GM12878 (cell line): ENCODE measurements around the gene FAM83G.

Experiments
- BACH1 ChIP-seq: fragments of 450-650 bp; IDR thresholded peaks from 2 replicates; pipeline ENCODE4 v1.6.1; 2017; ENCODE audit warnings: mild to moderate bottlenecking, borderline replicate concordance
- CHD2 ChIP-seq: IDR thresholded peaks from 2 replicates; pipeline ENCODE4 v1.6.1; 2011; ENCODE audit warnings: low read depth, low read length, improper control_type of control experiment, borderline replicate concordance
- DPF2 ChIP-seq: fragments of 450-650 bp; IDR thresholded peaks from 2 replicates; pipeline ENCODE4 v1.6.1; 2017; ENCODE audit warnings: mild to moderate bottlenecking
- EP300 ChIP-seq, 2 experiments: fragments of 150-350 bp in 1 of 2; IDR thresholded peaks; 2 replicates each; pipeline ENCODE4 v1.6.1; 2011 to 2012; ENCODE audit warnings: low read depth in 2 of 2, low read length in 2 of 2, borderline replicate concordance in 1 of 2, improper control_type of control experiment in 1 of 2, inconsistent platforms in 1 of 2; ENCODE audit not compliant: control insufficient read depth in 1 of 2
- FOS ChIP-seq: IDR thresholded peaks from 3 replicates; pipeline ENCODE4 v1.6.1; 2011; ENCODE audit warnings: borderline replicate concordance; ENCODE audit not compliant: insufficient read length; ENCODE audit errors: extremely low read depth
- MYC ChIP-seq: IDR thresholded peaks from 2 replicates; pipeline ENCODE4 v1.6.1; 2011; ENCODE audit warnings: mild to moderate bottlenecking, low read length, moderate library complexity, inconsistent platforms; ENCODE audit not compliant: insufficient read depth, insufficient replicate concordance, insufficient read length, severe bottlenecking
- NFYB ChIP-seq: IDR thresholded peaks from 2 replicates; pipeline ENCODE4 v1.6.1; 2011; ENCODE audit warnings: low read depth, mild to moderate bottlenecking, low read length, improper control_type of control experiment, moderate library complexity; ENCODE audit not compliant: insufficient read depth
- POLR2AphosphoS2 ChIP-seq: IDR thresholded peaks from 2 replicates; pipeline ENCODE4 v1.6.1; 2011; ENCODE audit warnings: low read depth, mild to moderate bottlenecking, low read length, improper control_type of control experiment, moderate library complexity
- POLR2AphosphoS5 ChIP-seq: IDR thresholded peaks from 2 replicates; pipeline ENCODE4 v1.6.1; 2011; ENCODE audit warnings: mild to moderate bottlenecking, low read length, inconsistent platforms
- SPI1 ChIP-seq: IDR thresholded peaks from 2 replicates; pipeline ENCODE4 v1.6.1; 2011; ENCODE audit warnings: low read depth, mild to moderate bottlenecking, low read length, moderate library complexity, borderline replicate concordance; ENCODE audit not compliant: insufficient read depth
- TCF3 ChIP-seq: IDR thresholded peaks from 2 replicates; pipeline ENCODE4 v1.6.1; 2012; ENCODE audit warnings: low read depth, mild to moderate bottlenecking, low read length, borderline replicate concordance; ENCODE audit not compliant: insufficient read depth
- ZZZ3 ChIP-seq: IDR thresholded peaks from 2 replicates; pipeline ENCODE4 v1.6.1; 2011; ENCODE audit warnings: low read depth; ENCODE audit not compliant: control insufficient read depth, insufficient read length
- TF ChIP-seq, protein P1 (sequence below), 3 experiments: IDR thresholded peaks in 2 of 3; conservative IDR thresholded peaks in 1 of 3; 2 replicates each; pipeline ENCODE4 v1.5.1; 2011; ENCODE audit warnings: low read depth in 3 of 3, low read length in 3 of 3, mild to moderate bottlenecking in 3 of 3, control low read depth in 2 of 3, moderate library complexity in 2 of 3, inconsistent platforms in 1 of 3, mixed read lengths in 1 of 3; ENCODE audit not compliant: control insufficient read depth in 2 of 3, insufficient read depth in 1 of 3; ENCODE audit errors: extremely low read depth in 1 of 3

DNA sequence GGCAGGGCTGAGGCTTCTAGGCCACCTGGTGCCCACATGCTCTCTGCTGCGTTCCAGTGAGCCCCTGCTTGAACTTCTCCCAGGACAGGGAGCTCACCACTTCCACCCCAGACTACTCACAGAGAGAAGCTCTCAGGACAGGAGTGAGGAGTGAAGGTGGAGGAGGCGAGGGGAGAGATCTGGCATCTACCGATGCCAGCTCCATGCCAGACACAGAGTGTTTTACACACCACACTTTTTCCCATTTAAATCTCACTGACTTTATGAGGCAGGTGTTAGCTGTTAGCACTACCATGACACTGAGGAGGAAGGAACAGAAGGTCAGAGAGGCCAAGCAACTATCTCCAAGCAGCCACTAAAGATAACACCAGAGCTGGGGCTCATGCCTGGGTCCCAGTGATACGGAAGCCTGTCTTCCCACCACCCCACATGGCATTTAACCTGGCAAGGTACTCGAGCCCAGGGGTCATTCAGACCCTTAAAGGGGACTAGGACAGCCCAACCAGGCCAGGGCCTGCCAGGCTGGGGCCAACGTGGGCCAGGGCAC, 6.8 kb downstream of the FAM83G start:
- no peak for TF ChIP-seq POLR2AphosphoS5
- no peak for TF ChIP-seq FOS
- no peak for TF ChIP-seq SPI1
- no peak for TF ChIP-seq CHD2
- no peak for TF ChIP-seq MYC
- TF ChIP-seq ZZZ3: no peak
- TF ChIP-seq POLR2AphosphoS2: no peak
- no peak for TF ChIP-seq BACH1
- TF ChIP-seq, protein P1, sequence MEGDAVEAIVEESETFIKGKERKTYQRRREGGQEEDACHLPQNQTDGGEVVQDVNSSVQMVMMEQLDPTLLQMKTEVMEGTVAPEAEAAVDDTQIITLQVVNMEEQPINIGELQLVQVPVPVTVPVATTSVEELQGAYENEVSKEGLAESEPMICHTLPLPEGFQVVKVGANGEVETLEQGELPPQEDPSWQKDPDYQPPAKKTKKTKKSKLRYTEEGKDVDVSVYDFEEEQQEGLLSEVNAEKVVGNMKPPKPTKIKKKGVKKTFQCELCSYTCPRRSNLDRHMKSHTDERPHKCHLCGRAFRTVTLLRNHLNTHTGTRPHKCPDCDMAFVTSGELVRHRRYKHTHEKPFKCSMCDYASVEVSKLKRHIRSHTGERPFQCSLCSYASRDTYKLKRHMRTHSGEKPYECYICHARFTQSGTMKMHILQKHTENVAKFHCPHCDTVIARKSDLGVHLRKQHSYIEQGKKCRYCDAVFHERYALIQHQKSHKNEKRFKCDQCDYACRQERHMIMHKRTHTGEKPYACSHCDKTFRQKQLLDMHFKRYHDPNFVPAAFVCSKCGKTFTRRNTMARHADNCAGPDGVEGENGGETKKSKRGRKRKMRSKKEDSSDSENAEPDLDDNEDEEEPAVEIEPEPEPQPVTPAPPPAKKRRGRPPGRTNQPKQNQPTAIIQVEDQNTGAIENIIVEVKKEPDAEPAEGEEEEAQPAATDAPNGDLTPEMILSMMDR (IDR thresholded peaks at IDR 0.05 in 2 of 3, conservative IDR thresholded peaks at IDR 0.05 in 1 of 3; ENCODE audit: control insufficient read depth in 2 of 3, extremely low read depth in 1 of 3, insufficient read depth in 1 of 3, low read depth in 3 of 3, low read length in 3 of 3): no peak
- no peak for TF ChIP-seq EP300 (IDR thresholded peaks at IDR 0.05; ENCODE audit: borderline replicate concordance in 1 of 2, control insufficient read depth in 1 of 2, low read depth in 2 of 2, low read length in 2 of 2)
- no peak for TF ChIP-seq TCF3
- TF ChIP-seq DPF2: no peak
- TF ChIP-seq NFYB: no peak
